MM.1S (cell line): ENCODE results near the gene FCGR2B.
"Not testable (repeated sequence)": the region's sequence is repeated elsewhere in the genome, so short reads cannot be mapped to it uniquely, and the experiment has no call there.

Experiments
- DNase-seq: peaks from one replicate; pipeline ENCODE4 v3.0.0-alpha.2; 2015
- H2AFZ ChIP-seq: fragments of 300-600 bp; sonication (generic); 2 replicates; pipeline ENCODE4 v1.6.0; 2016; ENCODE audit warnings: antibody characterized with exemption, low read length
- H3F3A ChIP-seq: fragments of 300-600 bp; sonication (generic); 2 replicates; pipeline ENCODE4 v1.6.1; 2016; ENCODE audit warnings: mild to moderate bottlenecking, antibody characterized with exemption, low read length, moderate library complexity, mixed read lengths; ENCODE audit not compliant: insufficient read depth
- H3K27ac ChIP-seq: fragments of 300-600 bp; sonication (generic); 2 replicates; pipeline ENCODE4 v1.5.1; 2016; ENCODE audit warnings: mild to moderate bottlenecking, low read length
- H3K27me3 ChIP-seq: fragments of 300-600 bp; sonication (generic); replicated peaks from 2 replicates; pipeline ENCODE4 v1.6.0; 2016; ENCODE audit warnings: low read length; ENCODE audit not compliant: insufficient read depth
- H3K36me3 ChIP-seq: fragments of 300-600 bp; sonication (generic); replicated peaks from 2 replicates; pipeline ENCODE4 v1.6.1; 2016; ENCODE audit warnings: mild to moderate bottlenecking, low read length, mixed read lengths; ENCODE audit not compliant: insufficient read depth
- H3K4me1 ChIP-seq: fragments of 300-600 bp; sonication (generic); 2 replicates; pipeline ENCODE4 v1.6.1; 2016; ENCODE audit warnings: low read length, mixed read lengths
- H3K4me2 ChIP-seq: fragments of 300-600 bp; sonication (generic); 2 replicates; pipeline ENCODE4 v1.6.0; 2016; ENCODE audit warnings: low read depth, low read length
- H3K4me3 ChIP-seq: fragments of 300-600 bp; sonication (generic); 2 replicates; pipeline ENCODE4 v1.5.1; 2016; ENCODE audit warnings: low read length, mixed read lengths
- H3K79me2 ChIP-seq: fragments of 300-600 bp; sonication (generic); 2 replicates; pipeline ENCODE4 v1.6.1; 2016; ENCODE audit warnings: mixed run types, low read length, mixed read lengths
- H3K9ac ChIP-seq: fragments of 300-600 bp; sonication (generic); 2 replicates; pipeline ENCODE4 v1.6.1; 2016; ENCODE audit warnings: low read length, mixed read lengths
- H3K9me2 ChIP-seq: fragments of 300-600 bp; sonication (generic); replicated peaks from 2 replicates; pipeline ENCODE4 v1.6.1; 2016; ENCODE audit warnings: mild to moderate bottlenecking, low read length, mixed read lengths; ENCODE audit not compliant: insufficient read depth
- H3K9me3 ChIP-seq: fragments of 300-600 bp; sonication (generic); replicated peaks from 2 replicates; pipeline ENCODE4 v1.6.1; 2016; ENCODE audit warnings: mild to moderate bottlenecking, low read length, mixed read lengths; ENCODE audit not compliant: insufficient read depth
- H4K20me1 ChIP-seq: fragments of 300-600 bp; sonication (generic); 2 replicates; pipeline ENCODE4 v1.6.1; 2016; ENCODE audit warnings: mild to moderate bottlenecking, low read length, moderate library complexity, mixed read lengths; ENCODE audit not compliant: insufficient read depth

The FCGR2B gene

GRCh38 chr1:161662684-161663339 lies at the start of gene FCGR2B:
FCGR2B (plus strand) TSS chr1:161663143; CDS start chr1:161663242, 99 bp downstream.
- H2AFZ ChIP-seq, H3K36me3 ChIP-seq, H3K9ac ChIP-seq, H3K9me3 ChIP-seq, H3F3A ChIP-seq, H3K9me2 ChIP-seq, H3K4me1 ChIP-seq, H3K4me3 ChIP-seq, H4K20me1 ChIP-seq, H3K27ac ChIP-seq, H3K27me3 ChIP-seq, H3K79me2 ChIP-seq, H3K4me2 ChIP-seq, DNase-seq: not testable (repeated sequence)

- not testable (repeated sequence) for H3K9ac ChIP-seq, H3K27me3 ChIP-seq, H3K4me2 ChIP-seq, H4K20me1 ChIP-seq, H3K36me3 ChIP-seq, DNase-seq, H3F3A ChIP-seq, H2AFZ ChIP-seq, H3K9me2 ChIP-seq, H3K4me3 ChIP-seq, H3K9me3 ChIP-seq, H3K79me2 ChIP-seq, H3K27ac ChIP-seq, H3K4me1 ChIP-seq
Measured at GRCh38 chr1:161616417-161616816, 46.5 kb upstream of the FCGR2B start.

- H3K4me1 ChIP-seq, H3K4me3 ChIP-seq, H3K4me2 ChIP-seq, H3K9me3 ChIP-seq, DNase-seq, H2AFZ ChIP-seq, H3K27ac ChIP-seq, H3K27me3 ChIP-seq, H3K9me2 ChIP-seq, H3K79me2 ChIP-seq, H3F3A ChIP-seq, H4K20me1 ChIP-seq, H3K9ac ChIP-seq, H3K36me3 ChIP-seq: not testable (repeated sequence)
Measured at GRCh38 chr1:161618517-161618916, 44.4 kb upstream of the FCGR2B start.

GRCh38 chr1:161620399-161620798 lies 42.5 kb upstream of the FCGR2B start:
- H3K4me2 ChIP-seq, H3F3A ChIP-seq, H3K27me3 ChIP-seq, H3K36me3 ChIP-seq, H3K9me3 ChIP-seq, H3K79me2 ChIP-seq, H3K4me3 ChIP-seq, H3K27ac ChIP-seq, H4K20me1 ChIP-seq, DNase-seq, H3K9me2 ChIP-seq, H2AFZ ChIP-seq, H3K9ac ChIP-seq, H3K4me1 ChIP-seq: not testable (repeated sequence)

GRCh38 chr1:161621181-161622000 lies 41.6 kb upstream of the FCGR2B start:
- Histone ChIP-seq H3K4me2 (peak overlapping the region; percentile 43), H3K4me3 (peak overlapping the region; percentile 50)
- H4K20me1 ChIP-seq, H3F3A ChIP-seq, H3K27ac ChIP-seq, H3K4me1 ChIP-seq, H3K27me3 ChIP-seq, H3K9me3 ChIP-seq, H3K79me2 ChIP-seq, H3K9ac ChIP-seq, H2AFZ ChIP-seq, H3K9me2 ChIP-seq, H3K36me3 ChIP-seq: not testable (repeated sequence)
- peak; percentile 8 for DNase-seq

- not testable (repeated sequence) for H4K20me1 ChIP-seq, H3K9me2 ChIP-seq, H3K27me3 ChIP-seq, H3K4me3 ChIP-seq, H3K27ac ChIP-seq, H3K79me2 ChIP-seq, H3K4me2 ChIP-seq, DNase-seq, H3K36me3 ChIP-seq, H3K4me1 ChIP-seq, H3K9ac ChIP-seq, H3F3A ChIP-seq, H2AFZ ChIP-seq, H3K9me3 ChIP-seq
Measured at GRCh38 chr1:161622054-161622453, 40.9 kb upstream of the FCGR2B start.

GRCh38 chr1:161623401-161624051 lies 39.4 kb upstream of the FCGR2B start:
- not testable (repeated sequence) for H4K20me1 ChIP-seq, H3K27me3 ChIP-seq, H3K4me1 ChIP-seq, H3K9me2 ChIP-seq, DNase-seq, H3K4me3 ChIP-seq, H3K4me2 ChIP-seq, H2AFZ ChIP-seq, H3K36me3 ChIP-seq, H3F3A ChIP-seq, H3K9me3 ChIP-seq, H3K27ac ChIP-seq, H3K9ac ChIP-seq, H3K79me2 ChIP-seq
